ENCODE measurements around the gene SUCLG2.

SUCLG2 gene

DNA sequence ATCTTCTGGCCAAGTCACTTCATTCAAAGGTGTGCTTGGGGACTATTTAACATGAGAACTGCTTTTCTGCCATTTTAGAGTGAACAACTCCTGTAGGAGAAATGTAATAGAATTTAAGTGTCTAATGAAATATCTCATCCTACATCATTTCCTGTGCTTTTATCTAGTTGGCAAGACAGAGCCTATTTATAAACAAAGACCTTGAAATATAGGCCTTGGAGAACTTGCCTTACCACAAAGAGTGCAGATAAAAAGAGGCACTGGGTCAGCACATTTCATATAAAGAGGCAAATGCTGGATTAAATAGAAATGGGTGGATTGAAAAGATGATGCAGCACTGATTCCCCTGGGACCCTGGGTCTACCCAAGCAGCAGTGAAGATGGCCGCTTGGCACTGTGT lies 278.0 kb downstream of the SUCLG2 start:
- no peak for DNase-seq

DNA sequence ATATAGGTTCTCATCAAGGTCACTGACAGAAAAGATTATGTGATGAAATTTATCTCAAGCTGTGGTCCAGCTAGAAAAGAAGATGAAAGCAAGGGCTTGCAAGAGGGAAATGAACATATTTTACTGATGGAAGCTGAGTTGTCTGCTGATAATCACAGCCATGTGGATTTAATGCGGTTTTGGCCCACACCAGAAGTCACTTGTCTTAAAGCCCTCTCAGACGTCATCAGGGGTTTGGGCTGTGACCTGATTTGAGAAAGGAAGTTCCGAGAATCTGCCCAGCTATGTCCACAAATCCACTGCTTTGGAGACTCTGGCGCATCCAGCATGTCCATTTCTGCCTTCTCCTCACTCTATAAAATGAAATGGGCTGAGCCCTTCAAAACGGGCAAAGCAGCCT lies 278.4 kb downstream of the SUCLG2 start:
- no peak for DNase-seq

DNA sequence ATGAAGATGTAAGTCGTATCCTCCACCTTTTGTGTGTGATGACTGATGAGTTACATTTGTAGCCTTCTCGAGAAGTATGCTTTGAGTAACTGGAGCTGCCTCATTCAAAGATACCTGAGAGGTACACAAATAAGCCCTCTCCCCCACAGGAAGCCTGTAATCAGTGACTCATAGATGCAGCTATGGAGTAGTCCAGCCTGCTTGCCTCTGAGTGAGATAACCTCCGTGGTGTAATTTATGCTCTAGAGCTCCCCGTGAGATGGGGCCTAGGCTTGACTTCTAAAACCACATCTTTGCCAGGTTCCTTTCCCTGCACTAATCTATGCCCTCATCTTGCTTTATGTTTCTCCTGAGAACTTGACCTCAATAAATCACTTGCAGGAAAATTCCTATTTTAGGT lies 291.7 kb downstream of the SUCLG2 start:
- no peak for DNase-seq

DNA sequence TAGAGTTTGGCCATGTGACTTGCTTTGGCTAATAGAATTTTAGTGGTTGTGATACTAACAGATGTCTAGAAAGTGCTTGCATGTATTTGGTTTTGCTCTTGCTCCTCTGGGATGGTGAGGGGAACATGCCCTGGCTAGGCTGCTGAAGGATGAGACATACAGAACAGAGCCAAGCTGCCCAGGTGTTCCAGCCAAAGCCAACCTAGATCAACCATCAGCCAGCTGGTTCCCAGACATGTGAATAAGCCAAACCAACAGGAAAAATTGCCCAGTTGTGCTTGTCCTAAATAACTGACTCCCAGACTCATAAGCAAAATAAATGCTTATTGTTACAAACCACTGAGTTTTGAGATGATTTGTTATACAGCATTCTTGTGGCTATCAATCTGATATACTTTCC lies 292.6 kb downstream of the SUCLG2 start:
- DNase-seq: no peak

DNA sequence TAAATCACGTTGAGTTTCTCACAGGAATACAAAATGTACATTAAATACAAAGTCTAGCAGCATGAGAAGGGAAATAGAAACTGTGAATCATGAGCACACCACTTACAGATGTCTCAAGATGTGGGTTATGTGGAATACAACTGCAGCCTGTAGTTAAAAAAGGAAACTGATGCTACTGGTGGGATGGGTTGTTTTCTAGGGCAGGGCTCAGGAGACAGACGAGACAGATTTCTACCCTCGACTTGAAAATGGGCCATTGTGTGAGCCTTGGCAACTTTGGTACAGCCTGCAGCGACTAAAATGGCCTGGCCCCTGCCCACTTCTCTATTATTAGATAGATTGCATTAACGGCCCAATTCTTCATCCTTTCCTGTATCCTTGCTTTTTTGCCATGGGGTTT lies 293.1 kb downstream of the SUCLG2 start:
- DNase-seq: no peak

DNA sequence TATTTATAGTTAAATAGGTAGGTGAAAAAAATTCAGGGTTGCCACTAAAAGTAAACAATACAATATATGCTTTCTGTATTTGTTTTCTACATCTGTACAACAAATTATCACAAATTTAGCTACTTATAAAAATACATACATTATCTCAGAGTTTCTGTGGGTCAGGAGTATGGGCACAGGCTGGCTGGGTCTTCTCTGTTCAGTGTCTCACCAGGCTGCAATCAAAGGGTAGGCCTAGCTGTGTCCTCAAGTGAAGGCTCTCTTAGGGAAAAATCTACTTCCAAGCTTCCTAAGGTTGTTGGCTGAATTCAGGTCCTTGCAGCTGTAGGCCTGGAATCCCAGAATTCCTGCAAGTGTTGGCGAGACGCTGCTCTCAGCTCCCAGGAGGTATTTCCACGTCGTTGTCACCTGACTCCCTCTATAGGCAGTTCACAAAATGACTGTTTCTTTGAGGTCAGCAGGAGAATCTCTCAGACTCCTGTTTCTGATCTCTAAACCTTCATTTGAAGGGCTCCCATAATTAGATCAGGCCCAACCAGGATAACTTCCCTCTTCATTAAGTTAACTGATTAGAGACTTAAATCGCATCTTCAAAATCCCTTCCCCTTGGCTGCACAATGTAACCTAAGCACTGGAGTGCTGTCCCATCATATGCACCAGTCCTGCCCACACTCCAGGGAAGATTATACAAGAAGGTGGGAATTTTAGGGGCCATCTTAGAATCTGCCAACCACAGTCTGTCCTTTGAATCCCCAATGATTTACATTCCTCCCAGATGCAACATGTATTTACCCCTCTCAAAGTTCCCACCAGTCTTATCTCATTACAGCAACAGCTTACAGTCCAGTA lies 296.6 kb downstream of the SUCLG2 start:
- no peak for DNase-seq

DNA sequence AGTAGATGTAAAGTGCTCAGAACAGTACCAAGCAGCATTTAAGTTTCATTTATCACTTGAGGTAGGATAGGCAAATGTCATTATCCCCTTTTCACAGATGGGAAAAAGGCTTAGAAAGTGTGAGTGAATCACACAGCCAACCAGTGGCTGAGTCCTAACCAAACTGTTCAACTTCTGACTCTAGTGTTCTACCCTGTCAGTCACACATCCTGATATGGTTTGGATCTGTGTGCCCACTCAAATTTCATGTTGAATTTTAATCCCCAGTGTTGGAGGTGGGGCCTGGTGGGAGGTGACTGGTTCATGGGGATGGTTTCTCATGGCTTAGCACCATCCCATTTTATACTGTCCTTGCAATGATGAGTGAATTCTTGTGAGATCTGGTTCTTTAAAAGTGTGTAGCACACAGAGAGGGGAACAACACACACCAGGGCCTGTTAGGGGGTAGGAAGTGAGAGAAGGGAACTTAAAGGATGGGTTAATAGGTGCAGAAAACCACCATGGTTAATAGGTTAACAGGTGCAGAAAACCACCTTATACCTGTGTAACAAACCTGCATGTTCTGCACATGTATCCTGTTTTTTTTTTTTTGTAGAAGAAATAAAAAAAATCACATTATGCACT lies 304.7 kb downstream of the SUCLG2 start:
- no peak for DNase-seq

DNA sequence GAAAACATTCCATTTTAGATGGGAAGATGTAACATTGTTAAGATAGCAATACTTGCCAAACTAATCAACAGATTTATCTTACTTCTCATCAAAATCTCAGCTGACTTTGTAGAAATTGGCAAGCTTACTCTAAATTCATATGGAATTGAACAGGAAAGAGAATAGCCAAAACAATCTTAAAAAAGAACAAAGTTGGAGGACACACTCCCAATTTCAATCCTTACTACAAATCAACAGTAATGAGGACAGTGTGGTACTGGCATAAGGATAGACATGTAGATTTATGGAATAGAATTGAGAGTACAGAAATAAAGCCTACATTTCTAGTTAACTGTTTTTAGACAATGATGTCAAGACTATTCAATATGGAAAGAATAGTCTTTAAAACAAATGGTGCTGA lies 308.3 kb downstream of the SUCLG2 start:
- DNase-seq: no peak

DNA sequence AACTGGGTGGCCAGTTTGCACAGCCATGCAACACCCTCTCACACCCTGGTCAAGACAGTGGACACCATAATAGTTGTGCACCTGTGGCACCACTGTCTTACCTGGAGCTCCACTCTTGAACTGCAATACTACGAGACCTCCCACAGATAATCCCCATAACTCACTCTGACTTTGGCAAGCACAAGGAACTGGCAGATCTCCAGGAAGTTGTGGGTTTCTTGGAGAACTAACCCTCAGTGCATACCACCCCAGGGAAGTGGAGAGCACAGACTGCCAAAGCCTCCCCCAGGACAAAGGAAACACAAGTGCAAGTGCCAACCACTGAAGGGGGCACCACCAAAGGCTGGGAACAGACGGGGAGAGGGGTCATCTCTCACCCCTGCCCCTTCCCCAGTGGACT lies 318.6 kb downstream of the SUCLG2 start:
- no peak for DNase-seq

DNA sequence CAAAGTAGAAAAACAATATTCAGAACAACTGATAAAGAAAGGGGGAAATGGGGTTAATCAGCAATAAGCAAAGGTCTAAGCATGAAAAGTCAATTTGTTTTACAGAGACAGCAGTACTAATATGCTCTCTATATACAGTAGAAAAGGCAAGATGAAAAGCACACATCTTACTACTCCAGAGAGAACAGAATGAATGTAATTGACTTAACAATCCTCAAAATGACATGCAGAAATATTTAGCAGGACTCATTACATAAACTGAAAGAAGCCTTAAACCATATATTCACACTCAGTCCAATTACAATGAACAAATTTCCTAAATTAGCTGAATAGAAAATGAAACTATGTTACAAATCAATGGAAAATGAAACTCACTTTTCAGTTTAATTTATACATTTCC lies 319.8 kb downstream of the SUCLG2 start:
- no peak for DNase-seq

DNA sequence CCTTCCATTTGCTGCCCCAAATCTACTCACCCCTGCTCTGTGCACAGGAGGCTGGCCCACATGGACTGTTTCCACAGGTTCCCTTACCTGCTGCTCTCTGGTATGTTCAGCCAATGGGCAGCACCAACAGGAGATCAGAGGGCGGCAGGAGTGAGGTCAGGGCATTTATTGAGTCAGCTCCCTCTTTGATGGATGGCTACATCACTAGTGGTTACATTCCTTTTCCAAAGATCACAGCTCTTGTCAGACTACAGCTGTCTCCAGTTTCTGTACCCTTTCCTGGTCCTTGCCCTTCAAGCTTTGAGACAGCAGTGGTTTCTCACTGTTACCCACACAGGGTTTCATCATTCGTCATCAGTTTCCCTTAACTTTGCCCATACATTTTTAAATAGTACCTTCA lies 325.1 kb downstream of the SUCLG2 start:
- no peak for DNase-seq

DNA sequence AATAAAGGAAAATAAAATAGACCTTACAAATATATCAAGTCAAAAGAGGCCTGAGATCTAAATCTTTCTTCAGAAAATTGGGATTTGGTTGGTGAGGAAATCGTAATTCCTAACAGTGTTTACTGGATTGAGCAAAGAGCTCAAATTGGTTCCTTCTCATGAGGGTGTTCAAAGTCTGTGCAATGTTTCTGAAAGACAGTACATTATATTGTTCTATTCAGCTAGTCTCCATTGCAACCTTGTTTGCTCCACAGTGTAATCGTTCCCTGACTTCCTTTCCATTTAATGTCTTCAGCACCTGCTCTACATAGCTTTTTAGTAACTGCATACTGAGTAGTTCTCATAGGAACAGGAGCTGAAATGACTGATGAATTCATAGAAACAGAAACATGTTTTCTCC lies 326.8 kb downstream of the SUCLG2 start:
- DNase-seq: no peak

DNA sequence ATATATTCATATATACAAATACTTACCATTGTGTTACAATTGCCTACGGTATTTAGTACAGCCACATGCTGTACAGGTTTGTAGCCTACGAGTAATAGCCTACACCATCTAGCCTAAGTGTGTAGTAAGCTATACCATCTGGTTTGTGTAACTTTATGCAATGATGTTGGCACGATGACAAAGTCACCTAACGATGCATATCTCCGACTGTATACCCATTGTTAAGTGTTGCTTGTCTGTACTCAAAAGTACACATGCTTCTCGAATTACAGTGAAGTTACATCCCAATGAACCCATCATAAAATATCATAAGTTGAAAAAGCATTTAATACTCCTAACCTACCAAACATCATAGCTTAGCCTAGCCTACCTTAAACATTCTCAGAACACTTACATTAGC lies 329.2 kb downstream of the SUCLG2 start:
- DNase-seq: no peak
